ENCODE measurements around the gene NOS1.
"Not testable (repeated sequence)": the region's sequence is repeated elsewhere in the genome, so short reads cannot be mapped to it uniquely, and the experiment has no call there.

NOS1 gene

GRCh38 chr12:117231750-117232149, 129.7 kb downstream of the NOS1 start:
- FAIRE-seq (no peak), DNase-seq (ENCODE audit: insufficient read length, low spot score) (no peak)
- TF ChIP-seq POLR2AphosphoS5 (IDR thresholded peaks at IDR 0.05; ENCODE audit: low read depth, low read length), result no peak
- TF ChIP-seq POU2F2 (IDR thresholded peaks at IDR 0.05; ENCODE audit: low read depth, low read length), result no peak
- no peak for TF ChIP-seq TAF1 (IDR thresholded peaks at IDR 0.05; ENCODE audit: low read depth, low read length)
- no peak for TF ChIP-seq SPI1 (IDR thresholded peaks at IDR 0.05; ENCODE audit: low read depth, low read length)
- TF ChIP-seq POLR2A (IDR thresholded peaks at IDR 0.05; ENCODE audit: low read depth, low read length), result no peak
- no peak for TF ChIP-seq PAX5 (IDR thresholded peaks at IDR 0.05; ENCODE audit: insufficient read depth, low read length, severe bottlenecking)

DNA sequence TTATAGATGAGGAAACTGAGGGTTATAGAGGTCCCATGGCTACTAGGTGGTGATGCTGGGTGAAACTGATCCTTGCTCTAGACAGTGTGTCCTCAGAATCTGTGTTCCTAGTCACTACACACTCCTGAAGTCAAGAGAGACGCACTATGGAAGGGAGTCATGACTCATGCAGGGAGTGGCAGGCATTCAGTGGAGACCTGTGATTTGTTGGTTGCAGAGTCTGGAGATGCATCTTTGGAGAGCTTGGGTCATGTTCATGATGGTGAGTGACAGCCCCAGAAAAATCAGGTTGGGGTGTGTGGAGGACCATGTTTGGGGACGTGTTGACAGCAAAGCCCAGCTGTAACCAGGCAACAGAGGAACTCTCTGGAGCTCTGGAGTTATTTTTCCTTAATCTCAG, 133.2 kb downstream of the NOS1 start:
- no peak for DNase-seq (ENCODE audit: insufficient read length, low spot score)
- TF ChIP-seq SPI1 (IDR thresholded peaks at IDR 0.05; ENCODE audit: low read depth, low read length) (no peak), POLR2A (IDR thresholded peaks at IDR 0.05; ENCODE audit: low read depth, low read length) (no peak), POU2F2 (IDR thresholded peaks at IDR 0.05; ENCODE audit: low read depth, low read length) (no peak), PAX5 (IDR thresholded peaks at IDR 0.05; ENCODE audit: insufficient read depth, low read length, severe bottlenecking) (no peak), POLR2AphosphoS5 (IDR thresholded peaks at IDR 0.05; ENCODE audit: low read depth, low read length) (no peak), TAF1 (IDR thresholded peaks at IDR 0.05; ENCODE audit: low read depth, low read length) (no peak)
- FAIRE-seq, result no peak

GRCh38 chr12:117227000-117227653, 134.3 kb downstream of the NOS1 start:
- TF ChIP-seq TAF1 (IDR thresholded peaks at IDR 0.05; ENCODE audit: low read depth, low read length), result no peak
- no peak for TF ChIP-seq PAX5 (IDR thresholded peaks at IDR 0.05; ENCODE audit: insufficient read depth, low read length, severe bottlenecking)
- TF ChIP-seq SPI1 (IDR thresholded peaks at IDR 0.05; ENCODE audit: low read depth, low read length), result no peak
- no peak for TF ChIP-seq POU2F2 (IDR thresholded peaks at IDR 0.05; ENCODE audit: low read depth, low read length)
- no peak for TF ChIP-seq POLR2AphosphoS5 (IDR thresholded peaks at IDR 0.05; ENCODE audit: low read depth, low read length)
- no peak for TF ChIP-seq POLR2A (IDR thresholded peaks at IDR 0.05; ENCODE audit: low read depth, low read length)
- no peak for FAIRE-seq
- DNase-seq (ENCODE audit: insufficient read length, low spot score), result no peak

DNA sequence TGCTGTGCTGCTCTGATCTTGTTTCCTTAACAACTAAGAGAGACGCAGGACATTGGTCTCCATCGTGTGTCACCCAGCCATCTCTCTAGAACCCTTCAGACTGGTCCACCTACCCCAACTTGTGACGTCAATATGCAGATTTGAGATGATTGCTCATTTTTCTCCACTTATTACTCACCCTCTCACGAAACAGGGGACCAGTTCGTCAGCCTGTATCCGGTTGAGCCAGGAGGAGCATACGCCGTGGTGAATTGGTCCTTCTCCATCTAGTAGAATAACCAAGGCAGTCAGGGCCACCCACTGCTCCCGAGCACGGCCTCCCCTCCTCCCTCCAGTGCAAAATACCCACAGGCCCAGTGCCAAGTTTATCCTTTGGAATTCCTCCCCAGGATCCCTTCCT, 134.9 kb downstream of the NOS1 start:
- FAIRE-seq (no peak), DNase-seq (ENCODE audit: insufficient read length, low spot score) (no peak)
- TF ChIP-seq PAX5 (IDR thresholded peaks at IDR 0.05; ENCODE audit: insufficient read depth, low read length, severe bottlenecking), result no peak
- no peak for TF ChIP-seq TAF1 (IDR thresholded peaks at IDR 0.05; ENCODE audit: low read depth, low read length)
- no peak for TF ChIP-seq POU2F2 (IDR thresholded peaks at IDR 0.05; ENCODE audit: low read depth, low read length)
- TF ChIP-seq POLR2AphosphoS5 (IDR thresholded peaks at IDR 0.05; ENCODE audit: low read depth, low read length), result no peak
- no peak for TF ChIP-seq SPI1 (IDR thresholded peaks at IDR 0.05; ENCODE audit: low read depth, low read length)
- TF ChIP-seq POLR2A (IDR thresholded peaks at IDR 0.05; ENCODE audit: low read depth, low read length), result no peak

DNA sequence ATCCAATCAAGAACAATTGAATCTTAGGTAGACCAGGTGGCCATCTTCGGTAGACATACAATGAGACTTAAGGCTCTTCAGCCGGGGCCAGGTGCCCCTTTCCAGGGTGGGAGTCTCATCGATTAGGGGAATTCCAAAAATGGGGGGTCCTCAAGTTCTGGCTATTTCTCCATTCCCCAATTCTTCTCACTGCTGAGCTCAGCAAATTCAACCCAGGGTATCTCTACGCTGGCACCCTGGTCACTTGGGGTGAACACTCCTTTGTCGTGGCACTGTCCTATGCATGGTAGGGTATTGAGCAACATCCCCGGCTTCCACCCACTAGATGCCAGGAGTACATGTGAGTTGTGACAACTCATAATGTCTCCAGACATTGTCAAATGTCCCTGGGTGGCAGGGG, 136.2 kb downstream of the NOS1 start:
- FAIRE-seq (no peak), DNase-seq (ENCODE audit: insufficient read length, low spot score) (no peak)
- TF ChIP-seq PAX5 (IDR thresholded peaks at IDR 0.05; ENCODE audit: insufficient read depth, low read length, severe bottlenecking) (no peak), POLR2A (IDR thresholded peaks at IDR 0.05; ENCODE audit: low read depth, low read length) (no peak), POU2F2 (IDR thresholded peaks at IDR 0.05; ENCODE audit: low read depth, low read length) (no peak), POLR2AphosphoS5 (IDR thresholded peaks at IDR 0.05; ENCODE audit: low read depth, low read length) (no peak), TAF1 (IDR thresholded peaks at IDR 0.05; ENCODE audit: low read depth, low read length) (no peak), SPI1 (IDR thresholded peaks at IDR 0.05; ENCODE audit: low read depth, low read length) (no peak)

GRCh38 chr12:117220947-117221346, 140.5 kb downstream of the NOS1 start:
- not testable (repeated sequence) for DNase-seq (ENCODE audit: insufficient read length, low spot score); FAIRE-seq

DNA sequence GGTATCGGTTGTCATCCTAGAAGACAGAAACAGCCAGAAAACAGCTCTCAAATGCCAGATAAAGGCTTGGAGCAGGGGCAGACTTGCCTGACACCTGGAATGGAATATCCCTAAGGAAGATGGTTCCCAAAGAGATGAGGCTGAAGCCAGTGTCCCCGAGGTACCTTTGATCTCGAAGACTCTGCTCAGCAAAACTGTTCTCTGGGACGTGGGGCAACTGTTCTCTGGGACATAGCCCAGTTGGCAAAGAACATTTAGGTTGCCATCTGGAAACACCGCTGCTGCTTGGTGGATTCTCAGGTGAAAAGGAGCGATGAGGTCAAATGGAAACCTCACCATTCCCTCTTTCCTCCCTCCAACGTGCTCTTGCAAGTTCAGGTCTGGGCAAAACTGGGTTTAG, 143.3 kb downstream of the NOS1 start:
- FAIRE-seq (no peak), DNase-seq (ENCODE audit: insufficient read length, low spot score) (no peak)
- TF ChIP-seq POLR2A (IDR thresholded peaks at IDR 0.05; ENCODE audit: low read depth, low read length), result no peak
- no peak for TF ChIP-seq POLR2AphosphoS5 (IDR thresholded peaks at IDR 0.05; ENCODE audit: low read depth, low read length)
- no peak for TF ChIP-seq PAX5 (IDR thresholded peaks at IDR 0.05; ENCODE audit: insufficient read depth, low read length, severe bottlenecking)
- no peak for TF ChIP-seq SPI1 (IDR thresholded peaks at IDR 0.05; ENCODE audit: low read depth, low read length)
- no peak for TF ChIP-seq TAF1 (IDR thresholded peaks at IDR 0.05; ENCODE audit: low read depth, low read length)
- TF ChIP-seq POU2F2 (IDR thresholded peaks at IDR 0.05; ENCODE audit: low read depth, low read length), result no peak

DNA sequence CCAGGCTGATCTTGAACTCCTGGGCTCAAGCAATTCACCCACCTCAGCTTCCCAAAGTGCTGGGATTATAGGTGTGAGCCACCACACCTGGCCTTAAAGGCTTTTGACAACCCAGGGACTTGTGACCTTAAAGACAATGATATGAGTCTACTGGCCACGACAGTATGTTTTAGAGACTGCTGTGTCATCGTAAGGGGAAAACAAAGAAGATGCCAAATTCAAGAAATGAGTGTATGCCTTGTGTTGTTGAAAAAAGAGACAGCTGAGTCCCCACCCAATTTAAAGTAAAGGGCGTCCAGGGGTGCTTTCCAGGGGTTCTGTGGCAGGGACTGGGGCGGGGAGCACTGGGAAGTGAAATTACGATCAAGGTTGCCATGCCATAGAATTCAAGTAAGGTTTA, 144.7 kb downstream of the NOS1 start:
- TF ChIP-seq TAF1 (IDR thresholded peaks at IDR 0.05; ENCODE audit: low read depth, low read length) (no peak), POU2F2 (IDR thresholded peaks at IDR 0.05; ENCODE audit: low read depth, low read length) (no peak), POLR2A (IDR thresholded peaks at IDR 0.05; ENCODE audit: low read depth, low read length) (no peak), PAX5 (IDR thresholded peaks at IDR 0.05; ENCODE audit: insufficient read depth, low read length, severe bottlenecking) (no peak), POLR2AphosphoS5 (IDR thresholded peaks at IDR 0.05; ENCODE audit: low read depth, low read length) (no peak), SPI1 (IDR thresholded peaks at IDR 0.05; ENCODE audit: low read depth, low read length) (no peak)
- DNase-seq (ENCODE audit: insufficient read length, low spot score) (no peak), FAIRE-seq (no peak)

DNA sequence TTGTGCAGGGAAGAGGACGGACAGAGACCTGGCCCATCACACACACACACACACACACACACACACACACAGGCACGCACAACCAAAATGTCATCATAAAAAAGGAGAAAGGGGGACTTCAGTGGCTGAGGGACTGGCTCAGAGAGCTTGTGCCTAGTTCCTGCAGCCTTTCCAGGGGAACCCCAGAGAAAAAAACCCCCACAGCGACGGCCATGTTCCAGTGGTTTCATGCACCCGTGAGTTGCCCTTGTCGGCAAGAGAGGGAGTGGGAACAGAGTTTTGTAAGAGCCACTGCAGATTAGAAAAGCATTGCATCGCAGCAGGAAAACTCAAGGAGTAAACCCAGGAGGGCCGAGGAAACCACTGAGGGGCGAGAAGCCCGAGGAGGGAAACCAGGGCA, 146.6 kb downstream of the NOS1 start:
- DNase-seq (ENCODE audit: insufficient read length, low spot score) (no peak), FAIRE-seq (no peak)
- TF ChIP-seq TAF1 (IDR thresholded peaks at IDR 0.05; ENCODE audit: low read depth, low read length) (no peak), POLR2A (IDR thresholded peaks at IDR 0.05; ENCODE audit: low read depth, low read length) (no peak), POU2F2 (IDR thresholded peaks at IDR 0.05; ENCODE audit: low read depth, low read length) (no peak), PAX5 (IDR thresholded peaks at IDR 0.05; ENCODE audit: insufficient read depth, low read length, severe bottlenecking) (no peak)

- TF ChIP-seq SPI1 (IDR thresholded peaks at IDR 0.05; ENCODE audit: low read depth, low read length), result peak; percentile 20; the same call in 1 of the 2 replicates
- no peak for TF ChIP-seq POU2F2 (IDR thresholded peaks at IDR 0.05; ENCODE audit: low read depth, low read length)
- no peak for DNase-seq (ENCODE audit: insufficient read length, low spot score)
- no peak for FAIRE-seq
Observed at GRCh38 chr12:117213295-117213808, 148.1 kb downstream of the NOS1 start.
